GM18907 (cell line): ENCODE data around the gene MAP4K4.
A peak's percentile ranks its signal among the peaks of the same experiment; 100 is the strongest.

Source experiments
- ATAC-seq: cut with Tn5 transposase; IDR thresholded peaks from one replicate; pipeline ENCODE4 v1.9.1; 2021; ENCODE audit warnings: mild to moderate bottlenecking, moderate library complexity; ENCODE audit not compliant: unreplicated experiment

The MAP4K4 gene

GRCh38 chr2:101692041-101692440 lies 5.5 kb upstream of the MAP4K4 start:
- no peak for ATAC-seq

GRCh38 chr2:101692766-101693165 lies 4.7 kb upstream of the MAP4K4 start:
- ATAC-seq: no peak

- no peak for ATAC-seq
These were observed 3.4 kb upstream of the MAP4K4 start for GRCh38 chr2:101693991-101694588.

- ATAC-seq: no peak
These were observed 1.0 kb upstream of the MAP4K4 start for GRCh38 chr2:101696272-101697123.

GRCh38 chr2:101698014-101698843 lies 722 bp downstream of the MAP4K4 start:
- peak; percentile 39 for ATAC-seq

- no peak for ATAC-seq
These were observed 1.6 kb downstream of the MAP4K4 start for GRCh38 chr2:101698844-101699754.

- ATAC-seq: no peak
These were observed 2.4 kb downstream of the MAP4K4 start for GRCh38 chr2:101699755-101700461.

GRCh38 chr2:101704046-101704466 lies 6.5 kb downstream of the MAP4K4 start:
- no peak for ATAC-seq

- ATAC-seq: no peak
These were observed 7.5 kb downstream of the MAP4K4 start for GRCh38 chr2:101704816-101705578.

- ATAC-seq: no peak
These were observed 8.8 kb downstream of the MAP4K4 start for GRCh38 chr2:101706121-101706818.

- peak; percentile 73 for ATAC-seq
These were observed 9.3 kb downstream of the MAP4K4 start for GRCh38 chr2:101706819-101707177.

GRCh38 chr2:101710036-101710435 lies 12.5 kb downstream of the MAP4K4 start:
- no peak for ATAC-seq

- peak; percentile 56 for ATAC-seq
These were observed 13.2 kb downstream of the MAP4K4 start for GRCh38 chr2:101710471-101711318.

- ATAC-seq: no peak
These were observed 16.6 kb downstream of the MAP4K4 start for GRCh38 chr2:101714118-101714517.

GRCh38 chr2:101717071-101717845 lies 19.8 kb downstream of the MAP4K4 start:
- ATAC-seq: peak; percentile 85

- ATAC-seq: no peak
These were observed 21.0 kb downstream of the MAP4K4 start for GRCh38 chr2:101718479-101718878.
